ENCODE results near the gene GMPPA. TPM values are rescaled to one million over a fixed set of nuclear protein-coding genes. Genes with fewer than 3 reads are reported as not detected.
A peak's percentile ranks its signal among the peaks of the same experiment; 100 is the strongest.

The GMPPA gene
- total and polyA plus RNA-seq, 4 donors = 20.2 to 59.4 (median 43.4) TPM

DNA sequence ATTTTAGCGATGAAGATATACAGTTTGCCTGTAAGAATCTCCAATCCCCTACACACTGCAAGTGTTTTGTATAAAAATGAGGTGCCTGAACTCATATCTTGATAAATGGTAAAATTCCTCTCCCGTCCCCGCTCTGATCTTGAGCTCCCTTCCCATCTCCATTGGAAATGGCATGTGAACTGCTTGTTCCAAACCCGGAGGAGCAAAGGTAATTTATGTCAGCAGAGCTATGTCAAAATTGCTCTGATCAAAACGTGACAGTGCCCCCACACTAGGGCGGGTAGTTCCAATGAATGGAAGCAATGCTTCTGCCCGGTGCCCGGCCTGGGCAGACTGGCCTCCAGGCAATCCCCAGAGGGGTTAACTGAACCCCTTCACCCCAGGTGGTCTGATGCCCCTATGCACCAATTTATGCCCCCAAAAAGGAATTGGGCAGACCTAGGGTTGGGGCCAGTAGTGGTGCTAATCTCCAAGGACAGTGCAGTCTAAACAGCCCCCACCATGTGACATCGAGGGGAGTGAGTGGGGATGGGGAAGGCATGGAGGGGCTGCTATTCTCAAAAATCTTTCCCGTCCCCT lies 3.6 kb upstream of the GMPPA start:
- Histone ChIP-seq H3K4me3 (ENCODE audit: low read depth in 1 of 3, low read length in 3 of 3) (no peak overlapping the region), H3K36me3 (ENCODE audit: control insufficient read depth in 4 of 4, insufficient read depth in 3 of 4, low read depth in 1 of 4, low read length in 3 of 4) (no peaks in the 10 kb centered on the region), H3K27ac (ENCODE audit: low read depth in 1 of 2, low read length in 2 of 2) (no peak overlapping the region), H3K9ac (ENCODE audit: low read depth in 1 of 2, low read length in 2 of 2) (no peak overlapping the region), H3K9me3 (ENCODE audit: control insufficient read depth in 4 of 4, low read length in 3 of 4) (no peaks in the 10 kb centered on the region), H3K27me3 (ENCODE audit: control insufficient read depth in 4 of 4, insufficient read depth in 4 of 4, low read length in 3 of 4) (peaks cover 0 to 3% (median 0%) of the 10 kb centered on the region in 4 donors), H3K4me1 (ENCODE audit: control insufficient read depth in 4 of 4, insufficient read depth in 4 of 4, low read length in 3 of 4) (peaks cover 6 to 30% (median 21%) of the 10 kb centered on the region in 4 donors)
- WGBS = 28% methylated on average over 10 of the region's 10 CpGs
- TF ChIP-seq SP1 (IDR thresholded peaks at IDR 0.05) (no peak), RXRA (IDR thresholded peaks at IDR 0.05) (no peak), CTCF (IDR thresholded peaks at IDR 0.05; ENCODE audit: low read depth, low read length, missing input control) (no peak), ZBTB33 (IDR thresholded peaks at IDR 0.05) (no peak), YY1 (IDR thresholded peaks at IDR 0.05) (no peak), EGR1 (IDR thresholded peaks at IDR 0.05; ENCODE audit: low read depth in 2 of 2) (no peak), ATF3 (IDR thresholded peaks at IDR 0.05) (no peak), FOXA1 (IDR thresholded peaks at IDR 0.05) (no peak), GABPA (IDR thresholded peaks at IDR 0.05 in 1 of 2, conservative IDR thresholded peaks at IDR 0.05 in 1 of 2) (no peak), TAF1 (conservative IDR thresholded peaks at IDR 0.05) (no peak)
- TF ChIP-seq, protein P1, sequence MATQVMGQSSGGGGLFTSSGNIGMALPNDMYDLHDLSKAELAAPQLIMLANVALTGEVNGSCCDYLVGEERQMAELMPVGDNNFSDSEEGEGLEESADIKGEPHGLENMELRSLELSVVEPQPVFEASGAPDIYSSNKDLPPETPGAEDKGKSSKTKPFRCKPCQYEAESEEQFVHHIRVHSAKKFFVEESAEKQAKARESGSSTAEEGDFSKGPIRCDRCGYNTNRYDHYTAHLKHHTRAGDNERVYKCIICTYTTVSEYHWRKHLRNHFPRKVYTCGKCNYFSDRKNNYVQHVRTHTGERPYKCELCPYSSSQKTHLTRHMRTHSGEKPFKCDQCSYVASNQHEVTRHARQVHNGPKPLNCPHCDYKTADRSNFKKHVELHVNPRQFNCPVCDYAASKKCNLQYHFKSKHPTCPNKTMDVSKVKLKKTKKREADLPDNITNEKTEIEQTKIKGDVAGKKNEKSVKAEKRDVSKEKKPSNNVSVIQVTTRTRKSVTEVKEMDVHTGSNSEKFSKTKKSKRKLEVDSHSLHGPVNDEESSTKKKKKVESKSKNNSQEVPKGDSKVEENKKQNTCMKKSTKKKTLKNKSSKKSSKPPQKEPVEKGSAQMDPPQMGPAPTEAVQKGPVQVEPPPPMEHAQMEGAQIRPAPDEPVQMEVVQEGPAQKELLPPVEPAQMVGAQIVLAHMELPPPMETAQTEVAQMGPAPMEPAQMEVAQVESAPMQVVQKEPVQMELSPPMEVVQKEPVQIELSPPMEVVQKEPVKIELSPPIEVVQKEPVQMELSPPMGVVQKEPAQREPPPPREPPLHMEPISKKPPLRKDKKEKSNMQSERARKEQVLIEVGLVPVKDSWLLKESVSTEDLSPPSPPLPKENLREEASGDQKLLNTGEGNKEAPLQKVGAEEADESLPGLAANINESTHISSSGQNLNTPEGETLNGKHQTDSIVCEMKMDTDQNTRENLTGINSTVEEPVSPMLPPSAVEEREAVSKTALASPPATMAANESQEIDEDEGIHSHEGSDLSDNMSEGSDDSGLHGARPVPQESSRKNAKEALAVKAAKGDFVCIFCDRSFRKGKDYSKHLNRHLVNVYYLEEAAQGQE (IDR thresholded peaks at IDR 0.05) = no peak
- DNase-seq (ENCODE audit: low spot score) = no peak

GRCh38 chr2:219495531-219496122 lies 3.1 kb upstream of the GMPPA start:
- TF ChIP-seq YY1 (IDR thresholded peaks at IDR 0.05) = no peak
- no peak for TF ChIP-seq SP1 (IDR thresholded peaks at IDR 0.05)
- peak; percentile 60 to 73 for TF ChIP-seq RAD21 (IDR thresholded peaks at IDR 0.05)
- TF ChIP-seq HNF4G (IDR thresholded peaks at IDR 0.05) = no peak
- TF ChIP-seq, protein P1 (IDR thresholded peaks at IDR 0.05) = peak; percentile 85
- TF ChIP-seq GABPA (IDR thresholded peaks at IDR 0.05 in 1 of 2, conservative IDR thresholded peaks at IDR 0.05 in 1 of 2) = no peak
- no peak for TF ChIP-seq EGR1 (IDR thresholded peaks at IDR 0.05; ENCODE audit: low read depth in 2 of 2)
- peak; percentile 47 for TF ChIP-seq CTCF (IDR thresholded peaks at IDR 0.05; ENCODE audit: low read depth, low read length, missing input control)
- DNase-seq (ENCODE audit: low spot score) = peak; percentile 75
- Histone ChIP-seq H3K9me3 (ENCODE audit: control insufficient read depth in 4 of 4, low read length in 3 of 4) (no peaks in the 10 kb centered on the region), H3K27ac (ENCODE audit: low read depth in 1 of 2, low read length in 2 of 2) (no peak overlapping the region), H3K36me3 (ENCODE audit: control insufficient read depth in 4 of 4, insufficient read depth in 3 of 4, low read depth in 1 of 4, low read length in 3 of 4) (no peaks in the 10 kb centered on the region), H3K4me3 (ENCODE audit: low read depth in 1 of 3, low read length in 3 of 3) (no peak overlapping the region), H3K27me3 (ENCODE audit: control insufficient read depth in 4 of 4, insufficient read depth in 4 of 4, low read length in 3 of 4) (no peaks in the 10 kb centered on the region), H3K9ac (ENCODE audit: low read depth in 1 of 2, low read length in 2 of 2) (no peak overlapping the region), H3K4me1 (ENCODE audit: control insufficient read depth in 4 of 4, insufficient read depth in 4 of 4, low read length in 3 of 4) (peaks cover 6 to 32% (median 22%) of the 10 kb centered on the region in 4 donors)
- WGBS = 29% methylated on average over 14 of the region's 14 CpGs

Data from liver (tissue), 9 donors.